Sigmoid colon (tissue), 4 donors: ENCODE results near the gene BBS1.

Experiments used
- CTCF ChIP-seq, 4 experiments: fragments of 450-650 bp in 3 of 4; fragments of 200-600 bp in 1 of 4; IDR thresholded peaks; one replicate each; pipeline ENCODE4 v1.5.1; 2016 to 2019; ENCODE audit warnings: antibody characterized with exemption in 4 of 4, mild to moderate bottlenecking in 3 of 4, moderate library complexity in 2 of 4
- EP300 ChIP-seq, 4 donors: sonication (generic); formaldehyde crosslinking; IDR thresholded peaks; one replicate each; pipeline ENCODE4 v1.6.1; 2017; ENCODE audit warnings: antibody characterized with exemption in 4 of 4
- POLR2A ChIP-seq, 2 donors: fragments of 450-650 bp; IDR thresholded peaks; one replicate each; pipeline ENCODE4 v1.6.1; 2016; ENCODE audit warnings: antibody characterized with exemption in 2 of 2, mild to moderate bottlenecking in 2 of 2, moderate library complexity in 2 of 2
- POLR2AphosphoS5 ChIP-seq, 4 donors: sonication (generic); formaldehyde crosslinking; IDR thresholded peaks; one replicate each; pipeline ENCODE4 v1.6.1; 2017; ENCODE audit warnings: antibody characterized with exemption in 4 of 4

GRCh38 chr11:66465373-66466224 lies 44.8 kb upstream of the BBS1 start:
- TF ChIP-seq CTCF (IDR thresholded peaks at IDR 0.05), result no peak
- TF ChIP-seq EP300 (IDR thresholded peaks at IDR 0.05), result no peak
- TF ChIP-seq POLR2AphosphoS5 (IDR thresholded peaks at IDR 0.05), result no peak
- no peak for TF ChIP-seq POLR2A (IDR thresholded peaks at IDR 0.05)
